CD4-positive, alpha-beta memory T cell (primary cell): Measurements from ENCODE around the gene AR. TPM values are rescaled to one million over a fixed set of nuclear protein-coding genes. Genes with fewer than 3 reads are reported as not detected.
"Not testable (repeated sequence)": the region's sequence is repeated elsewhere in the genome, so short reads cannot be mapped to it uniquely, and the experiment has no call there.

Source experiments
- CTCF ChIA-PET: fragments of 350-600 bp; sonication (Branson Sonifier 250); formaldehyde crosslinking; loops from one replicate; lab custom pipeline; 2021; ENCODE audit warnings: inconsistent platforms; ENCODE audit not compliant: partially characterized antibody; lab: Charles Lee
- POLR2A ChIA-PET: fragments of 350-600 bp; sonication (Branson Sonifier 250); formaldehyde crosslinking; loops from one replicate; lab custom pipeline; 2021; ENCODE audit not compliant: partially characterized antibody; lab: Charles Lee
- DNase-seq, 5 donors: peaks; one replicate each; pipeline versions ENCODE4 v3.0.0 to v3.0.0-alpha.2; 2020 to 2022; ENCODE audit warnings: mixed read lengths in 1 of 5
- H3K27ac ChIP-seq: one replicate; pipeline ENCODE4 v1.7.0; 2013; ENCODE audit warnings: low read depth, low read length
- H3K27me3 ChIP-seq: 2 replicates; pipeline ENCODE4 v1.7.0; 2013; ENCODE audit warnings: mild to moderate bottlenecking, low read length, moderate library complexity; ENCODE audit not compliant: insufficient read depth
- H3K36me3 ChIP-seq: 2 replicates; pipeline ENCODE4 v1.7.0; 2013; ENCODE audit warnings: mild to moderate bottlenecking, low read length, moderate library complexity; ENCODE audit not compliant: insufficient read depth
- H3K4me1 ChIP-seq: 2 replicates; pipeline ENCODE4 v1.7.0; 2013; ENCODE audit warnings: mild to moderate bottlenecking, low read length, moderate library complexity; ENCODE audit not compliant: insufficient read depth
- H3K4me3 ChIP-seq, 2 donors: one replicate each; pipeline ENCODE4 v1.7.0; 2013; ENCODE audit warnings: low read length in 2 of 2, mild to moderate bottlenecking in 1 of 2
- H3K9me3 ChIP-seq, 2 donors: one replicate each; pipeline ENCODE4 v1.7.0; 2013; ENCODE audit warnings: low read length in 2 of 2, control low read depth in 1 of 2; ENCODE audit not compliant: control insufficient read depth in 1 of 2
- H3K27ac Mint-ChIP-seq, 7 donors: one replicate each; pipeline ENCODE4 v1.8.0; 2020 to 2021; ENCODE audit warnings: mixed read lengths in 7 of 7, mild to moderate bottlenecking in 6 of 7, inconsistent platforms in 3 of 7, moderate library complexity in 3 of 7
- H3K27me3 Mint-ChIP-seq, 2 donors: one replicate each; pipeline ENCODE4 v1.8.0; 2020 to 2021; ENCODE audit warnings: mixed read lengths in 2 of 2
- H3K36me3 Mint-ChIP-seq, 2 donors: one replicate each; pipeline ENCODE4 v1.8.0; 2020 to 2021; ENCODE audit warnings: mixed read lengths in 2 of 2, inconsistent platforms in 1 of 2, mild to moderate bottlenecking in 1 of 2
- H3K4me1 Mint-ChIP-seq, 4 donors: one replicate each; pipeline ENCODE4 v1.8.0; 2020 to 2021; ENCODE audit warnings: mixed read lengths in 4 of 4, mild to moderate bottlenecking in 1 of 4
- H3K4me3 Mint-ChIP-seq, 8 donors: one replicate each; pipeline ENCODE4 v1.8.0; 2020 to 2021; ENCODE audit warnings: mixed read lengths in 8 of 8, mild to moderate bottlenecking in 7 of 8, moderate library complexity in 6 of 8, inconsistent platforms in 3 of 8
- H3K9me3 Mint-ChIP-seq, 8 donors: one replicate each; pipeline ENCODE4 v1.8.0; 2020 to 2021; ENCODE audit warnings: mixed read lengths in 8 of 8, mild to moderate bottlenecking in 5 of 8, inconsistent platforms in 3 of 8, moderate library complexity in 1 of 8
- intact Hi-C: fragments of 100-400 bp; cut with micrococcal nuclease; formaldehyde crosslinking; loops from one replicate; pipeline ENCODE4 v1.15.1; 2023
- polyA plus RNA-seq, 2 donors: library from polyadenylated mRNA; unstranded; fragments of 300-500 nt; fragmentation: Illumina TruSeq; gene quantifications; one replicate each; pipeline ENCODE4 v1.2.3, GENCODE V29; 2021
- total RNA-seq, 2 experiments: library from RNA; stranded (reverse); gene quantifications; one replicate each; pipeline ENCODE4 v1.2.3, GENCODE V29; 2021

Gene AR
- total and polyA plus RNA-seq, 4 experiments from 2014 or later = 0.10 to 0.19 (median 0.14) TPM

- Mint-ChIP-seq H3K4me1 (no peaks in the 10 kb centered on the region), H3K27me3 (no peaks in the 10 kb centered on the region), H3K4me3 (no peak overlapping the region), H3K27ac (no peak overlapping the region), H3K9me3 (peaks cover 0 to 3% (median 0%) of the 10 kb centered on the region in 8 donors), H3K36me3 (no peaks in the 10 kb centered on the region)
- no peaks in the 10 kb centered on the region for H3K27me3 ChIP-seq
- no peaks in the 10 kb centered on the region for H3K4me1 ChIP-seq
- no peak for DNase-seq
- CTCF ChIA-PET = no interaction called here
- H3K27ac ChIP-seq = no peak overlapping the region
- POLR2A ChIA-PET = no interaction called here
- no peak overlapping the region for H3K4me3 ChIP-seq
- no peaks in the 10 kb centered on the region for H3K9me3 ChIP-seq
- no peaks in the 10 kb centered on the region for H3K36me3 ChIP-seq
- intact Hi-C loops = no loop called here
These were observed 107.8 kb downstream of the AR start for GRCh38 chrX:67651437-67652142.

GRCh38 chrX:67652543-67652942 is 108.7 kb downstream of the AR start:
- H3K36me3 Mint-ChIP-seq = no peaks in the 10 kb centered on the region
- ChIA-PET CTCF (no interaction called here), POLR2A (no interaction called here)
- H3K9me3 ChIP-seq = no peaks in the 10 kb centered on the region
- no peaks in the 10 kb centered on the region for H3K4me1 Mint-ChIP-seq
- H3K36me3 ChIP-seq = no peaks in the 10 kb centered on the region
- H3K27me3 Mint-ChIP-seq = no peaks in the 10 kb centered on the region
- peaks cover 0 to 3% (median 0%) of the 10 kb centered on the region in 8 donors for H3K9me3 Mint-ChIP-seq
- no peaks in the 10 kb centered on the region for H3K27me3 ChIP-seq
- no peak overlapping the region for H3K4me3 ChIP-seq
- no peak for DNase-seq
- intact Hi-C loops = no loop called here
- H3K27ac Mint-ChIP-seq = no peak overlapping the region
- no peak overlapping the region for H3K27ac ChIP-seq
- no peak overlapping the region for H3K4me3 Mint-ChIP-seq
- no peaks in the 10 kb centered on the region for H3K4me1 ChIP-seq

GRCh38 chrX:67654301-67654700 is 110.5 kb downstream of the AR start:
- intact Hi-C loops = no loop called here
- H3K4me3 ChIP-seq = no peak overlapping the region
- no peaks in the 10 kb centered on the region for H3K36me3 ChIP-seq
- ChIA-PET CTCF (no interaction called here), POLR2A (no interaction called here)
- H3K27ac Mint-ChIP-seq = no peak overlapping the region
- no peak overlapping the region for H3K4me3 Mint-ChIP-seq
- H3K4me1 ChIP-seq = no peaks in the 10 kb centered on the region
- peaks cover 0 to 6% (median 0%) of the 10 kb centered on the region in 8 donors for H3K9me3 Mint-ChIP-seq
- no peaks in the 10 kb centered on the region for H3K4me1 Mint-ChIP-seq
- H3K9me3 ChIP-seq = no peaks in the 10 kb centered on the region
- H3K27ac ChIP-seq = no peak overlapping the region
- no peaks in the 10 kb centered on the region for H3K27me3 Mint-ChIP-seq
- no peak for DNase-seq
- H3K36me3 Mint-ChIP-seq = no peaks in the 10 kb centered on the region
- H3K27me3 ChIP-seq = no peaks in the 10 kb centered on the region

- Histone ChIP-seq H3K9me3 (no peaks in the 10 kb centered on the region), H3K27me3 (no peaks in the 10 kb centered on the region), H3K4me1 (no peaks in the 10 kb centered on the region), H3K36me3 (no peaks in the 10 kb centered on the region), H3K27ac (no peak overlapping the region), H3K4me3 (no peak overlapping the region)
- ChIA-PET CTCF (no interaction called here), POLR2A (no interaction called here)
- no peak for DNase-seq
- Mint-ChIP-seq H3K36me3 (no peaks in the 10 kb centered on the region), H3K4me1 (no peaks in the 10 kb centered on the region), H3K27me3 (no peaks in the 10 kb centered on the region), H3K27ac (no peak overlapping the region), H3K9me3 (peaks cover 0 to 9% (median 4%) of the 10 kb centered on the region in 8 donors), H3K4me3 (no peak overlapping the region)
- intact Hi-C loops = no loop called here
These were observed 121.8 kb downstream of the AR start for GRCh38 chrX:67665583-67665982.

GRCh38 chrX:67670717-67671116 is 126.9 kb downstream of the AR start:
- H3K27ac Mint-ChIP-seq, H3K27me3 Mint-ChIP-seq, DNase-seq, CTCF ChIA-PET, intact Hi-C loops, H3K27me3 ChIP-seq, H3K36me3 ChIP-seq, H3K4me3 Mint-ChIP-seq, H3K9me3 ChIP-seq, H3K4me1 ChIP-seq, H3K27ac ChIP-seq, H3K4me1 Mint-ChIP-seq, POLR2A ChIA-PET, H3K36me3 Mint-ChIP-seq, H3K4me3 ChIP-seq: not testable (repeated sequence)
- H3K9me3 Mint-ChIP-seq = peaks cover 0 to 14% (median 2%) of the 10 kb centered on the region in 8 donors

GRCh38 chrX:67673741-67674274 is 130.0 kb downstream of the AR start:
- intact Hi-C loops = no loop called here

GRCh38 chrX:67674741-67675140 is 130.9 kb downstream of the AR start:
- Mint-ChIP-seq H3K9me3 (peaks cover 0 to 16% (median 2%) of the 10 kb centered on the region in 8 donors), H3K4me1 (no peaks in the 10 kb centered on the region), H3K36me3 (no peaks in the 10 kb centered on the region), H3K4me3 (no peak overlapping the region), H3K27ac (no peak overlapping the region), H3K27me3 (no peaks in the 10 kb centered on the region)
- CTCF ChIA-PET = no interaction called here
- Histone ChIP-seq H3K27me3 (no peaks in the 10 kb centered on the region), H3K4me3 (no peak overlapping the region), H3K36me3 (no peaks in the 10 kb centered on the region), H3K4me1 (no peaks in the 10 kb centered on the region), H3K9me3 (no peaks in the 10 kb centered on the region), H3K27ac (no peak overlapping the region)
- intact Hi-C loops = no loop called here
- DNase-seq = no peak
- POLR2A ChIA-PET = no interaction called here

More at GRCh38 chrX:67673741-67674274, 130.0 kb downstream of the AR start:
- Histone ChIP-seq H3K27ac (no peak overlapping the region), H3K4me3 (no peak overlapping the region), H3K36me3 (no peaks in the 10 kb centered on the region), H3K9me3 (no peaks in the 10 kb centered on the region), H3K27me3 (no peaks in the 10 kb centered on the region), H3K4me1 (no peaks in the 10 kb centered on the region)
- CTCF ChIA-PET = no interaction called here
- Mint-ChIP-seq H3K9me3 (peaks cover 0 to 16% (median 2%) of the 10 kb centered on the region in 8 donors), H3K4me3 (no peak overlapping the region), H3K27me3 (no peaks in the 10 kb centered on the region), H3K36me3 (no peaks in the 10 kb centered on the region), H3K4me1 (no peaks in the 10 kb centered on the region), H3K27ac (no peak overlapping the region)
- POLR2A ChIA-PET = no interaction called here
- DNase-seq = no peak
